Cardiac muscle cell (in vitro differentiated cells and primary cell): Measurements from ENCODE around the gene LRRC52. TPM values are rescaled to one million over a fixed set of nuclear protein-coding genes. Genes with fewer than 3 reads are reported as not detected.

ENCODE experiments used
- DNase-seq, 2 donors: peaks; one replicate each; pipeline versions ENCODE4 v3.0.0 to v3.0.0-alpha.2; 2010 to 2017; ENCODE audit warnings: low read depth in 1 of 2, low spot score in 1 of 2
- H3K27ac ChIP-seq: fragments of 200-600 bp; sonication (generic); 2 replicates; pipeline ENCODE4 v1.5.1; 2016
- H3K27me3 ChIP-seq: fragments of 200-600 bp; sonication (generic); 2 replicates; pipeline ENCODE4 v1.6.0; 2016; ENCODE audit warnings: control low read depth
- H3K36me3 ChIP-seq: fragments of 200-600 bp; sonication (generic); 2 replicates; pipeline ENCODE4 v1.5.1; 2016; ENCODE audit warnings: control low read depth
- H3K4me1 ChIP-seq: fragments of 200-600 bp; sonication (generic); 2 replicates; pipeline ENCODE4 v1.8.1; 2017; ENCODE audit warnings: low read depth, mild to moderate bottlenecking, mixed run types
- H3K4me3 ChIP-seq: fragments of 200-600 bp; sonication (generic); 2 replicates; pipeline ENCODE4 v1.5.1; 2016; ENCODE audit warnings: mild to moderate bottlenecking
- H3K9me3 ChIP-seq: fragments of 200-600 bp; sonication (generic); 2 replicates; pipeline ENCODE4 v1.5.1; 2017; ENCODE audit warnings: low read depth, mild to moderate bottlenecking, control low read depth
- CTCF ChIP-seq: IDR thresholded peaks from 2 replicates; pipeline ENCODE4 v1.5.1; 2012; ENCODE audit warnings: low read depth, mild to moderate bottlenecking, low read length
- polyA plus RNA-seq: library from polyadenylated mRNA; unstranded; fragments of >200 nt; fragmentation: Nextera tagmentation; extraction: Ambion mirVana; gene quantifications from 2 replicates; pipeline ENCODE4 v1.2.1, GENCODE V29; 2016
- total RNA-seq: library from RNA; depleted of rRNA; stranded (reverse); fragments of >200 nt; gene quantifications from 2 replicates; pipeline ENCODE4 v1.2.3, GENCODE V29; 2016

LRRC52 gene
- total and polyA plus RNA-seq, 2 experiments from 2014 or later: 0.20 to 0.77 TPM

GRCh38 chr1:165512816-165513215, 31.0 kb upstream of the LRRC52 start:
- no peak for TF ChIP-seq CTCF
- Histone ChIP-seq H3K27ac (no peak overlapping the region), H3K36me3 (no peaks in the 10 kb centered on the region), H3K27me3 (no peaks in the 10 kb centered on the region), H3K9me3 (no peaks in the 10 kb centered on the region), H3K4me3 (no peak overlapping the region), H3K4me1 (peaks cover 10% of the 10 kb centered on the region)
- DNase-seq: no peak

- TF ChIP-seq CTCF: no peak
- Histone ChIP-seq H3K36me3 (no peaks in the 10 kb centered on the region), H3K27ac (no peak overlapping the region), H3K4me1 (peaks cover 10% of the 10 kb centered on the region), H3K4me3 (no peak overlapping the region), H3K27me3 (no peaks in the 10 kb centered on the region), H3K9me3 (no peaks in the 10 kb centered on the region)
- DNase-seq: no peak
Observed at GRCh38 chr1:165516469-165516868, 27.3 kb upstream of the LRRC52 start.

GRCh38 chr1:165520646-165521045, 23.2 kb upstream of the LRRC52 start:
- Histone ChIP-seq H3K27ac (no peak overlapping the region), H3K9me3 (no peaks in the 10 kb centered on the region), H3K4me1 (peaks cover 7% of the 10 kb centered on the region), H3K36me3 (no peaks in the 10 kb centered on the region), H3K27me3 (no peaks in the 10 kb centered on the region), H3K4me3 (no peak overlapping the region)
- DNase-seq: no peak
- no peak for TF ChIP-seq CTCF

- H3K27me3 ChIP-seq: no peaks in the 10 kb centered on the region
- no peaks in the 10 kb centered on the region for H3K36me3 ChIP-seq
- no peak for DNase-seq
- peaks cover 28% of the 10 kb centered on the region for H3K4me1 ChIP-seq
- no peak overlapping the region for H3K4me3 ChIP-seq
- no peak overlapping the region for H3K27ac ChIP-seq
- no peak for TF ChIP-seq CTCF
- H3K9me3 ChIP-seq: no peaks in the 10 kb centered on the region
Observed at GRCh38 chr1:165524639-165525285, 19.0 kb upstream of the LRRC52 start.

GRCh38 chr1:165525708-165526107, 18.1 kb upstream of the LRRC52 start:
- Histone ChIP-seq H3K36me3 (no peaks in the 10 kb centered on the region), H3K4me3 (no peak overlapping the region), H3K9me3 (no peaks in the 10 kb centered on the region), H3K4me1 (peaks cover 38% of the 10 kb centered on the region), H3K27me3 (no peaks in the 10 kb centered on the region), H3K27ac (no peak overlapping the region)
- no peak for TF ChIP-seq CTCF
- no peak for DNase-seq
